Activated naive CD4-positive, alpha-beta T cell treated with anti-CD3 and anti-CD28 coated beads, Interleukin-2, amount 50 U/mL, for 24 hours (primary cell): ENCODE results near the gene CREB3.

Experiments
- H3K27ac Mint-ChIP-seq: one replicate; pipeline ENCODE4 v1.8.0; 2021; ENCODE audit warnings: mild to moderate bottlenecking, mixed read lengths
- H3K27me3 Mint-ChIP-seq: one replicate; pipeline ENCODE4 v1.8.0; 2021; ENCODE audit warnings: mixed read lengths
- H3K36me3 Mint-ChIP-seq: one replicate; pipeline ENCODE4 v1.8.0; 2021; ENCODE audit warnings: mixed read lengths
- H3K4me1 Mint-ChIP-seq: one replicate; pipeline ENCODE4 v1.8.0; 2021; ENCODE audit warnings: mixed read lengths
- H3K4me3 Mint-ChIP-seq: one replicate; pipeline ENCODE4 v1.8.0; 2021; ENCODE audit warnings: mild to moderate bottlenecking, mixed read lengths
- H3K9me3 Mint-ChIP-seq: one replicate; pipeline ENCODE4 v1.8.0; 2021; ENCODE audit warnings: mixed read lengths

Gene CREB3

DNA sequence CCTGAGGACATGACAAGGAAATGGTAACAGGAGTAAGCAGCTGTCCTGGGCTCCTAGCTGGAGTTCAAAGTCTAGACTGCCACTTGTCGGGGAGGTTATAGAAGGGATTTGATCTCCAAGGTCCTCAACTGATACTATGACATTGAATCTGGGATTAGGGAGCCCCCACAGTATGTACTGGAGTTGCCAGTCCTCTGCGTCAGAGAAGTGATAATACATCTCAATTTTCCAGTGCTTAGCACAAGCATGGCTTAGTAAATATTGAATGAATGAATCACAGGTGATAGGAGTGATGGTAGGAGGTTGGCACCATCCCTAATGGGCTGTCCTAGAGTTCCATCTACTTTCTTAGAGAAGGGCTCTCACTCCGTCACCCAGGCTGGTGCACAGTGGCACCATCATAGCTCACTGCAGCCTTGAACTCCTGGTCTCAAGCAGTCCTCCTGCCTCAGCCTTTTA lies 36.5 kb upstream of the CREB3 start:
- Mint-ChIP-seq H3K4me1 (peaks cover 18% of the 10 kb centered on the region), H3K9me3 (no peaks in the 10 kb centered on the region), H3K27ac (peak overlapping the region; percentile 46), H3K36me3 (peaks cover 10% of the 10 kb centered on the region), H3K27me3 (no peaks in the 10 kb centered on the region), H3K4me3 (no peak overlapping the region)

DNA sequence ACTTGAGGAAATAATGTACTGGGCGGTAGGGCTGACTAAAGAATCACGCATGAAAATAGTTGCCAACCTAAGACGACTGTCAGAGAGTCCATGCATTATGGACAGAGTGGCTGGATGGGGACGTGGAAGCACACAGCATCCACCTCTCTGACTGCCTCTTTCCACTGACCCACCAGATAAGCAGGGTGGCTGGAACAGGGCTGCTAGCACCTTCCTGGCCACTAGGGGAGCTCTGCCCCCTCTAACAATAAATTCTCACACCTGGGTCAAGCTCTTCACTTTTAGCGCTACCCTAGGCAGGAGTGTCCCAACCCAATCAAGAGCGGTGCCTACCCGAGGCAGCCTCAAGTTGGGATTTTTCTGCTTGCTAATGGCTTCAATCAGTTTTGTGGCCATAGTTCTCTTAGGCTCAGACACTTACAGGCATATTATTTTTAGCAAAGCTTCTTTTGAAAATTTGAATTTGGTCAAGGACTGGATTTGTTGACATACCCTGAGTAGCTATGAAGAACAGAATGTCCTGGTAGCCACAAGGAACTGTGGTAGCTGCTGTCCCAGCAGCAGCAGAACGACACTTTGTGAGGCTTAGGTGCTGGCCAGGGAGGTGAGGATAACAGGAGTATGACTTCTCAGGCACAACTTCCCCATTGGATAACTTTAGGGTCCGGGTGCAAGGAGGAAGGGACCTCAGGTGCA lies 35.8 kb upstream of the CREB3 start:
- Mint-ChIP-seq H3K27ac (peak overlapping the region; percentile 46), H3K27me3 (no peaks in the 10 kb centered on the region), H3K36me3 (peaks cover 10% of the 10 kb centered on the region), H3K4me3 (no peak overlapping the region), H3K9me3 (no peaks in the 10 kb centered on the region), H3K4me1 (peaks cover 13% of the 10 kb centered on the region)

DNA sequence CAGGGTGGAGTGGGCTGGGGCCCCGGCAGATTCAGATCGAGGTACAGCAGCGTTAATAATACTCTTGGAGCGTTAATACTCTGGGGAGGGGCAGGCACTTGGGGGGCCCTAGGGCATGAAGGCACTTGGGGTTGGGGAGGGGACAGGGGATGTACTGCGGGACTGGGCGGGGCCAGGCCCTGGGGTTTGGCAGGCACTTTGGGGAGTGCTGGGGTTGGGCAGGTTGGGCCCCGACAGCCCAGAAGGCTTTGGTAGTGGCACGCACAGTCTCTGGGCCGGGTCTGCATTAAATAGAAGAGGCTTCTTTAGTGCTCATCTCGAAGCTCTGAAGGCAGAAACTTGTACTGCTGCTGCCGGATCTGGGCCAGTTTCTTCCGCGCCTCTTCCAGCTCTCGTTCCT lies 35.0 kb upstream of the CREB3 start:
- Mint-ChIP-seq H3K27me3 (no peaks in the 10 kb centered on the region), H3K36me3 (peaks cover 10% of the 10 kb centered on the region), H3K4me3 (no peak overlapping the region), H3K4me1 (peaks cover 8% of the 10 kb centered on the region), H3K27ac (no peak overlapping the region), H3K9me3 (no peaks in the 10 kb centered on the region)

DNA sequence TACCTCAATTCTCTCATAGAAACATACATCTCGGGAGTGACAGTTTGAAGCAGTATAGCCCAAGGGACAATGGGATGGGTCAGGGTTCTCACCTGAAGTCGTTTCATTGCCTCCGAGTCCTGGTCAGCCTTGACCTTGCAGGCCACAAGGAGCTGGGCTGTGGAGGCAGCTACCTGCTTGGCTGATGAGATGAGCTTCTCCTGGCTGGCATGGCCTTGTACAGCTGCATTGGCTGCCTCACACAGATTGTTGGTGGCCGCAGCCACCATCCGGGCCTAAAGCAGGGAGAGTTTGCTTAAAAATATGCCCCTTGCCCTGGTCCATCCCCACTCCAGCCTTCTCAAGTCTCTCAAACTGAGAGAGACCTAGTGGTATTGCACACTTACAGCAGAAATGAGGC lies 34.2 kb upstream of the CREB3 start:
- Mint-ChIP-seq H3K36me3 (peaks cover 10% of the 10 kb centered on the region), H3K27ac (no peak overlapping the region), H3K27me3 (no peaks in the 10 kb centered on the region), H3K4me3 (no peak overlapping the region), H3K4me1 (peaks cover 8% of the 10 kb centered on the region), H3K9me3 (no peaks in the 10 kb centered on the region)

DNA sequence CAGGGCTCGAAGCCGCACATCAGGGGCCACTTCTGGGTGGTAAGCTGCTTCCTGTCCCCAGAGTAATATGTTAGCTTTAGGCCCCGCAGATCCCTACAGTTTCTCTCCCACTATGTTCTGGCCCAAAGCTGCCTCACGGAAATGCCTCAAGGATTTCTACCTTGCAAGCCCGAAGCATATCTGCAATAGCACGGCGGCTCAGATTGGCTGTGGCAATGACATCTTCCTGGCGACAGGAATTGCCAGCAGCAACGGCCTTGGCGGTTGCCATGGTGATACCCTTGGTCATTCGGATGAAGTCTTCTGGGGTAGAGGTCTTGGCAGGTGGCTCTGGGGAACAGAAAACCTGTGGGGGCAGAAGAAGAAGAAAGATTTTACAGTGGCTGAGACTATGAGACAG lies 32.4 kb upstream of the CREB3 start:
- Mint-ChIP-seq H3K4me1 (peaks cover 8% of the 10 kb centered on the region), H3K27me3 (no peaks in the 10 kb centered on the region), H3K9me3 (no peaks in the 10 kb centered on the region), H3K4me3 (no peak overlapping the region), H3K36me3 (peaks cover 13% of the 10 kb centered on the region), H3K27ac (no peak overlapping the region)

DNA sequence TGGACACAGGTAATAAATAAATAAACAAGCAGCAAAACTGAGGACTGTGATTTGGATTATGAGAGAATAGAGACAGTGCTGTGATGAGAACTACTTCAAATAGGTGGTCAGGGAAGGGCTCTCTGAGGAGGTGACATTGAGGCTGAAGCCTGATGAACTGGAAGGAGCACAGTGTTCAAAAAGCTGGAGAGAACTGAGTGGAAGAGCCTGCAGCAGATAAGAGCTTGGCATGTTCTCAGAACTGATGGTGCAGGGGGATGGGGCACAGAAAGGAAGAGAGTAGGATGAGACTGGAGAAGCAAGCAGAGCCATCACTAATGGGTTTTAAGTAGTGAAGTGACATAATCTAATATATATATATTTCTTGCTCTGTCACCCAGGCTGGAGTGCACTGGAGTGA lies 31.5 kb upstream of the CREB3 start:
- Mint-ChIP-seq H3K27me3 (no peaks in the 10 kb centered on the region), H3K4me1 (peaks cover 8% of the 10 kb centered on the region)

DNA sequence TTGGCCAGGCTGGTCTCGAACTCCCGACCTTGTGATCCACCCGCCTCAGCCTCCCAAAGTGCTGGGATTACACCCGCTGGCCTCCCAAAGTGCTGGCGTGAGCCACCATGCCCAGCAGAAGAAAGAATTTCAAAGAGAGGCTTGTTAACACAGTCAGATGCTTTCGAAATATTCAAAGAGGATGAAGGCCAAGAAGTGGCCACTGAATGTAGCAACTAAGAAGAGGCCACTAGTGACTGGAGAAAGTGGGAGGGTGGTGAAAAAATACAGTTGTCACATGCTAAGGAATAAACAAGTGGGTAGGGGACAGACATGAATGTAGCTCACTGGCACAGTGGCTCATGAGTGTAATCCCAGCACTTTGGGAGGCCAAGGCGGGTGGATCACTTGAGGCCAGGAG lies 29.8 kb upstream of the CREB3 start:
- Mint-ChIP-seq H3K9me3 (no peaks in the 10 kb centered on the region), H3K36me3 (peaks cover 16% of the 10 kb centered on the region), H3K4me3 (no peak overlapping the region), H3K27me3 (no peaks in the 10 kb centered on the region), H3K27ac (no peak overlapping the region), H3K4me1 (no peaks in the 10 kb centered on the region)

More for the DNA sequence above, 31.5 kb upstream of the CREB3 start:
- H3K9me3 Mint-ChIP-seq = no peaks in the 10 kb centered on the region
- peaks cover 13% of the 10 kb centered on the region for H3K36me3 Mint-ChIP-seq
- no peak overlapping the region for H3K4me3 Mint-ChIP-seq
- no peak overlapping the region for H3K27ac Mint-ChIP-seq

DNA sequence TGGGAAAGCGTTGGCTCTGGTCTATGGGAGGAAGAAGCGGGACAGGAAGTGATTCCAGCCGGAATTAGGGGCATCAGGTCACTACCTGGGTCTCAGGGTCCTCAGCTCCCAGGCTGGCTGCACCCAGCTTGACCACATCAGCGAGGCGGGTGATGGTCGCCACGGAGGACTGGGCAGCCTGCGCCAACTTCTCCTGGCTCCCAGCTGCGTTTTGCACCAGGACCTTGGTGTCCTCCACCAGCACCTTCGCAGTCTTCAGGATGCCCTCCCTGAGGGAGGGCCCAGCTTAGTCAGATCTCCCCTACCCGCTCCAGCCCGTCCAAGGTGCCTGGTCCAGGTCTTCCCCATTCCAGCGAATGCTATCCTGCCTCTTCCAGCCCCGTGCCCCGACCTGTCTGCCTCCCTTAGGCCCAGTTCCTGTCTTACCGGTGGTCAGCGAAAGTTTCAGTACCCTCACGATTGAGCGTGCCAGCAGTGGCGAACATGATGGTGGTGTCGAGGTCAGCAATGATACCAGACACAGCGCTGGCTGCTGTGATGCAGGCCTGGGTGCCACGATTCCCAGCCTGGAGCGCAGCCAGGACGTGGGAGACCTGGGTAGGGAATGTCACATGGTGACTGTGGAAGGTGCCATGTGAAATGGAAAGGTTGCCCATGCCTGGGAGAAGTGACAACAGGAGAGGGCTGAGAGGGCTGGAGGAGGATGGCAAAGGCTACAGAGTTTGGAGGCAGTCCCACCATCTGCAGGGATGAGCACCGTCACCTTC lies 28.4 kb upstream of the CREB3 start:
- peaks cover 19% of the 10 kb centered on the region for H3K36me3 Mint-ChIP-seq
- no peaks in the 10 kb centered on the region for H3K27me3 Mint-ChIP-seq
- H3K4me1 Mint-ChIP-seq = no peaks in the 10 kb centered on the region
- H3K4me3 Mint-ChIP-seq = no peak overlapping the region
- H3K27ac Mint-ChIP-seq = no peak overlapping the region
- no peaks in the 10 kb centered on the region for H3K9me3 Mint-ChIP-seq

DNA sequence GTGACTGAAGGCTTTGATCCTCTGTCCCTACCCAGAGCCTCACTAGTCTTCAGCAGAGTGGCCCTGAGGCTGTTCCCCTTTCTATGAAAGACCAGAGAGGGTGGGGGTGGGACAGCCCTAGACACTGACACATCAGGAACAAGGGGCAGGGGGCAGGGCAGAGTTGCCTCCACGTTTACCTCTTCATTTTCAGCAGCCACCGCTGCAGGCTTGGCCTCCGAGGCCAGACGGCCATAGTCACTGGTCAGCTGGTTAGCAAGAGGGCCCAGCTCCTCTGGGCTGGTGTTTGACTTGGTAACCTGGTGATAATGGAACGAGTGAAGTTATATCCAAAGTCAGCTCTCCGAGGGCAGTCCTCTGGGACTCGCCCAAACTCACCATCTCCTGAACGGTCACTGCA lies 27.1 kb upstream of the CREB3 start:
- H3K27me3 Mint-ChIP-seq = no peaks in the 10 kb centered on the region
- H3K4me3 Mint-ChIP-seq = no peak overlapping the region
- no peaks in the 10 kb centered on the region for H3K9me3 Mint-ChIP-seq
- H3K27ac Mint-ChIP-seq = no peak overlapping the region
- H3K4me1 Mint-ChIP-seq = no peaks in the 10 kb centered on the region
- peaks cover 19% of the 10 kb centered on the region for H3K36me3 Mint-ChIP-seq

DNA sequence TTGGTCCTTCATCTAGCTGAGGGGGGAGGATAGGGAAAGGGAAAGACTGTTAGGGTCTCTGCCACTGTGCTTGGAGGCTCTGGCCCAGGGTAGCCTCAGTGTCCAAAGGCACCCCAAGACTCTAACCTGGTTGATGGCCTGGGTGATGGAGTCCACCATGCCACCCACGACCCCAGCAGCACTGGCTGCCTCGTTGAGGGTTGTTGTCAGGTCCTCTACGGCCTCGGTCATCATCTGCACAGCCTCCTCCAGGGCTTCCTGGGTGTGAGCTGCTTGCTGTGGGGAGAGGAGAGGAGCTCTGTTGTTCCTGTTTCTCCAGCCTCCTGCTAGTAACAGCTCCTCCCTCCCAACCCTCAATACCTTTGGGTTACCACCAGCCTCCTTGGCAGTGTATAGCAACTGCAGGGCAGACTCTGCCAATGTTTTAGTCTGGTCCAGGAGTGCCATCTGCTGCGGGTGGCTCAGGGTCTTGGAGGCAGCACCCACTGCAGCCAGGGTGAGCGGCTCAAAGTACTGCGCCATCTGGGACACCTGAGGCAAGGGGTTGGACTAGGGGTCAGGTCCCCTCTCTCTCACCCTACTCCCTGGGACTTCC lies 26.5 kb upstream of the CREB3 start:
- H3K9me3 Mint-ChIP-seq = no peaks in the 10 kb centered on the region
- no peak overlapping the region for H3K27ac Mint-ChIP-seq
- no peaks in the 10 kb centered on the region for H3K27me3 Mint-ChIP-seq
- H3K36me3 Mint-ChIP-seq = peaks cover 21% of the 10 kb centered on the region
- no peak overlapping the region for H3K4me3 Mint-ChIP-seq
- no peaks in the 10 kb centered on the region for H3K4me1 Mint-ChIP-seq

DNA sequence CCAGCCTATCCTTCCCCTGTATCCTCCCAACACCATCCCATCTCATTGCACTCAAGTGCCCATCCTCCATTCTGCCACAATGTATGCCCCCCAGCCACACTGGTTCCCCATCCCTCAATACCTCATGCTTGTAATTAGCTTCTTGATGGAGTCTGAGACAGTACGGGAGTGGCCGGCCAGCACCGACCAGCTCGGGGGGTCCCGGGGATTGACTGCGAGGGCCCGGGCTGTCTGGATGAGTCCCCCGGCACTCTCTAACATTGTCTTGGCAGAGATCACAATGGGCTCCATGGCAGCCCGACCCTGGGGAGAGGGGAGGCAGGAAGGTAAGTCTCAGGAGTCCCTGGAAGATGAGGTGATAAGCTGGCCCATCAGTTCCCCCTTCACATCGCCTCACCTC lies 25.5 kb upstream of the CREB3 start:
- H3K36me3 Mint-ChIP-seq = peaks cover 24% of the 10 kb centered on the region
- H3K27me3 Mint-ChIP-seq = no peaks in the 10 kb centered on the region
- no peak overlapping the region for H3K4me3 Mint-ChIP-seq
- no peaks in the 10 kb centered on the region for H3K9me3 Mint-ChIP-seq
- H3K4me1 Mint-ChIP-seq = no peaks in the 10 kb centered on the region
- no peak overlapping the region for H3K27ac Mint-ChIP-seq

DNA sequence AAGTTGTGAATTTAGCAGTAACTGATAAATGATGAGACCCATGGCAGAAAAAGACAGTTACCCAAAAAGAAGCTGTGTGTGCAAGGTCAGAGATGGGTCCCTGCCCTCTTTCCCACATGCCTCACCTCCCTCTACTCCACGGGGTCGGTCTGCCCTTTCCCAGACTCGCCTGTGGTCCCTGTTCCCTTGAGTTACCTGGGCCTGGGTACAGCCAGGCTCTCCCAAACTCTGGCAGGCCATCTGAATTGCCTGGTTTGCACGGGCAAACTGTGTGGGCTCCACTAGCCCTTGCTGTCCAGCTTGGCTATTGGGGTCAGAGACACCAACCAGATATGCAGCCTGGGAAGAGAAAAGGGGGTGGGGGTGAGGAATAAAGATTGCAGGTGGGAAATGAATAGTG lies 24.3 kb upstream of the CREB3 start:
- H3K9me3 Mint-ChIP-seq = no peaks in the 10 kb centered on the region
- no peak overlapping the region for H3K4me3 Mint-ChIP-seq
- H3K27me3 Mint-ChIP-seq = no peaks in the 10 kb centered on the region
- no peak overlapping the region for H3K27ac Mint-ChIP-seq
- no peaks in the 10 kb centered on the region for H3K4me1 Mint-ChIP-seq
- H3K36me3 Mint-ChIP-seq = peaks cover 27% of the 10 kb centered on the region

DNA sequence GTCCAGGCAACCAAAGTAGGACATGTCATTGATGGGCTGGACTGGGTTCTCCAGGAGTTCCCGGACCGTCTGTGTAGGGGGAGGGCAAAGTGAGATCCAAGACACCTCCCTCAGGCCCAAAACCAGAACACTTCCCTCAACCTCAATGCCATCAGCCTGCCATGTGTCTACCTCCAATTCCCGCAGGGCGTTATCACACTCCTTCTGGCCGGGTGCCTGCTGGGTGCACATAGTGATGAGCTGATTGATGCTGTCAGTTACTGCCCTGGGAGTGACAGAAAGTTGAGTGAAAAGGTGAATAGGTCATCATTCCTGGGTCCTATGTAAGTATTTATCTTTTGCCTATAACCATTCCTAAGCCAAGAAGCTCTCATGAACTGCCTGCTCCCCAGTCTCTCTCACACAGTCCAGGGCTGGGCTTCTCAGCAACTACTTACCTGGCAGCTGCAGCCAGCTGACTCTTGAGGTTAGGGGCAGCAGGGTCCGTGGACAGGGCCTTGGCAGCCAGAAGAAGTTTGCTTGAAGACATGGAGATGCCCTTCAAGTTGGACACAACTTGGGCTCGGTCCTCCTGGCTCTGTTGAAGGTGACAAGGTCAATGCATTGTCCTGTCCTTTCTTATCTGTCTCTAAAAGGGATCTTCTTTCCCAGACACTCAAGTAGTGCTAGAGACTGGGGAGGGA lies 21.5 kb upstream of the CREB3 start:
- Mint-ChIP-seq H3K4me3 (no peak overlapping the region), H3K36me3 (peaks cover 30% of the 10 kb centered on the region), H3K27me3 (no peaks in the 10 kb centered on the region), H3K9me3 (no peaks in the 10 kb centered on the region), H3K27ac (no peak overlapping the region), H3K4me1 (no peaks in the 10 kb centered on the region)

DNA sequence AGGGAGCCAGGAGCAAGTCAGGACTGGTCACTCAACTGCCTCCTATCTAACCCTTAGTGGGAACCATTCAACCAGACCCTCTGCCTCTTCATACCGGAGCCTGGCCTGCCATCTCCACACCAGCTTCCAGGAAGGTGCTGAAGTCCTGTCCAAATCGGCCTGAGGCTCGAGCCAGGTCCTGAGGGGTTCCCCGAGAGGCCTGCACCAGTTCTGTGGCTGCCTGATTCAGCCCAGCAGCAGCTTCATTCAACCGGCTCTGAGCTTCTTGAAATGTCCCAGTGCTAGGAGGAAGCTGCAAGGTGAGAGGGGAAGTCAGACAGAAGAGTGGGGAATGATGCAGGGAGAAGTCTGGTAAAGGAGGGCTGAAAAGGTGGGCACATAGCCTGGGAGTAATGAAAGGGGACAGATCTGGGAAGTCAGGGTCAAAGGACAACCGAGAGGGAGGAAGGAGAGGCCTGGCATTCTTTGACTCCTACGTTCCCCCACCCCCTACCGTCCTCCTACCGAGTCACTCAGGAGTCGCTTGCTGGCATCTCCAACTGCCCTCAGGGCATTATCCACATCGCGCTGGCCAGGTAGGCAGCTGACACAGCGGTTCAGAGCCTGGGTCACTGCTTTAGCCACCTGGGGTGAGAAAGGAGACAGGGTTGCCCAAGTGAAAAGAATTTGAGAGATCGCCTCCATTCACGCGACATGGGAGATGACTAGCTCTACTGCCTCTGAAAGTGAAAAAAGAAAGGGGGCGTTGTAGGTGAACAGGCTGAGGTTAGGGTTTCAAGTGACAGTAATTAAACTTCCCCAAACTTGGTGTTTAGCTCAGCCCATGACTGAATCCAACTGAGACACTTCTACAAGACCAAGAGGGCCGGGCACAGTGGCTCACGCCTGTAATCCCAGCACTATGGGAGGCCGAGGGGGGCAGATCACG lies 20.7 kb upstream of the CREB3 start:
- no peaks in the 10 kb centered on the region for H3K27me3 Mint-ChIP-seq

More for the DNA sequence above, 20.7 kb upstream of the CREB3 start:
- H3K4me3 Mint-ChIP-seq = no peak overlapping the region
- no peaks in the 10 kb centered on the region for H3K9me3 Mint-ChIP-seq
- no peaks in the 10 kb centered on the region for H3K4me1 Mint-ChIP-seq
- H3K27ac Mint-ChIP-seq = no peak overlapping the region
- H3K36me3 Mint-ChIP-seq = peaks cover 31% of the 10 kb centered on the region
